ENCODE data around the gene DDN.
A peak's percentile ranks its signal among the peaks of the same experiment; 100 is the strongest.

The DDN gene

DNA sequence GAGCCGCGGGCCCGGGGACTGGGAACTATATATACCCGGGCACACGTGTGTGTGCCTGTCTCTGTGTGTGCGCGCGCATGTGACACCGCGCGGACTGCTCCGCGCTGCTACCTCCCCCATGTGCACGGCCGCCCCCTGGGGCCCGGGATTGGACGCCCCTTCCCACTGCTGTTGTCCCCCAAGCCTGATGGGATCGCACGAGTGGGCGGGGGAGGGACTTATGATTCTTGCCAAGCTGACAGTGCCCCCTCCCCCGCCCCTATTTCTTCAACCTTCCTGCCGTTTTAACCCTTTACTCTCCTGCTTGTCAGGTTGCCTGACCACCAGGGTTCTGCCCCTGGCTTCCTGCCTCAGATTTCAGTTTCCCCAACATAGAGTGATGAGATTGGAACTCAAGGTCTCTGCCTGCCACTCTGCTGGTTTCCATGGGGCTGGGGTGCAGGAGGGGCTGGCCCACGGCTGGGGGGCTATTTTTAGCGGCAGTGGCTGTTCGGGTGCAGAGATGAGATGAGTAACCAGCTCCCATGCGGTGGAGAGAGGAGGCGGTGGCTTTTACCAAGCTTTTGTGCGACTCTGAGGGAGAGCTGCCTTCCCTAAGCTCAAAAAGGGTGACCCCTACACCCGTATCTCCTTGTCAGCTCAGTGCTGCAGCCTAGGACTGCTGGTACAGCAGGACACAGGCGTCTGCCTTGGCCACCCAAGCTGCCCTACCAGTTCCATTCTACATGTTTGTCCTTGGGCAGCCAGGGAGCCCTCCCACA lies at the start of gene DDN:
TSS of gene DDN (minus strand) at position 5 of the 761 bp plus-strand sequence. CDS start 88 bp downstream, outside the sequence.
- DNase-seq (ENCODE audit: low read depth) = no peak

DNA sequence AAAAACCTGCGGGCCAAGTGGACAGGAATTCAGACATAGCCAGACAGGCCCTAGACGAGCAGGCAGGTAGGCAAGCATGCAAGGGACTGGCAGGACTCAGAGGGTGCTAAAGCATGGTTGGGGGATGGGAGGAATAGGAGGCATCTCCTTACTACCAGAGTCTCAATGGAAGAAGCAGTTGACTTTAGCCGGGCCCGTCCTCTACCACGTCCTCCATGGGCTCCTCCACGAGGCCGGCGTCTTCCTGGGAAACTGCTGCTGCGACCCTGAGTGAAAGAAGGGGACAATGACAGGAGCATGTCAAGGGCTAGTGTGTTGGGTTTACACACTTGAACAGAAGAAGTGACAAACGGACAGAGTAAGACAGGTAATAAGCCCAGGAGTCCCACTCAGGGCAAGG lies 49.8 kb upstream of the DDN start:
- DNase-seq (ENCODE audit: low read depth) = no peak

GRCh38 chr12:49046129-49046895 lies 47.1 kb upstream of the DDN start:
- no peak for DNase-seq (ENCODE audit: low read depth)

- no peak for DNase-seq (ENCODE audit: low read depth)
Observed at GRCh38 chr12:49044660-49045059, 45.5 kb upstream of the DDN start.

- DNase-seq (ENCODE audit: low read depth) = peak; percentile 67
Observed at GRCh38 chr12:49043856-49044258, 44.7 kb upstream of the DDN start.

DNA sequence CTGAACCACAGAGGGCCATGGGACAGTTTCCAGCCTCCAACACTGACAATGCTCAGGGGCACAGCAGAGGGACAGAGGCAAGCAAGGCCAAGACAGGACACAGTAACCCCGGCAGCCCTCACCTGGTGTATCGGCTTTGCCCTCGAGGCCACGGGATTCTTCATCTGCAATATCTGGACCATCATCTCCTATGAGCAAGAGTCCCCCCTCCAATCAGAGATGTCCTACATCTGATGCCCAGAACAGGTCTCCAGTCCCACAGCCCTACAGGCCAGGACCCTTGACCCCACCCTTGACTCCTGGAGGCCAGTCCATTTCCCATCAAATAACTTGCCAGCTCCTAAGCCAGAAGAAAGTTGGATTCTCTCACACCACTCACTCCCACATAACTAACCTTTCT lies 44.1 kb upstream of the DDN start:
- no peak for DNase-seq (ENCODE audit: low read depth)

DNA sequence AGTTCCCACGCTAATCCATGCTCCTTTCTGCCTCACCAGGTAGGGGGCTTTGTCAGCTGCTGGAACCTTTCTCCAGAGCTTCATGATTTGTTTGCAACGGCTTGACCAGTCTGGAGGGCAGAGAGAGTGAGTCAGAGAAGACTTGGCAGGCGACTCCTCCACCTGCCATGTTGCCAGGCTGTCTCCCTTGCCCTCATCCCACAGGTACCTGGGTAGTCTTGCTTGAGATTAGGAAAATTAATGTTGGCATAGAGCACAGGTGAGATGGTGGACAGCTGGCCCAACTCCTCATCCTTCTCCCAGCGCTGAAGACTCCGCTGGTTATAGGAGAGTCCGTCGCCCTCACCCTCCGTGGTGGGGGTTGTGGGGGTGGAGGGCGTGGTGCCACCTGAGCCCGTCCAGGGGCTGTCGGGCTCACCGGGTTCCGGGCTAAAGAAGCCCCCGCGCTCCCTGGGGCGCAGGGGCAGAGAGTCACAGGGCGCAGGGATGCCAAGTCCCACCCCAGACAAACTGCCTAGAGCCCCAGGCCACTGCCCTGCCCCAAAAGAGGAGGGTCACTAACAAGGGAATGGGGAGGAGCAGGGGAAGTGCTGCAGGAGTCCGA lies 42.8 kb upstream of the DDN start:
- DNase-seq (ENCODE audit: low read depth) = no peak

- DNase-seq (ENCODE audit: low read depth) = no peak
Observed at GRCh38 chr12:49041036-49041880, 42.1 kb upstream of the DDN start.

- no peak for DNase-seq (ENCODE audit: low read depth)
Observed at GRCh38 chr12:49040364-49040855, 41.2 kb upstream of the DDN start.

DNA sequence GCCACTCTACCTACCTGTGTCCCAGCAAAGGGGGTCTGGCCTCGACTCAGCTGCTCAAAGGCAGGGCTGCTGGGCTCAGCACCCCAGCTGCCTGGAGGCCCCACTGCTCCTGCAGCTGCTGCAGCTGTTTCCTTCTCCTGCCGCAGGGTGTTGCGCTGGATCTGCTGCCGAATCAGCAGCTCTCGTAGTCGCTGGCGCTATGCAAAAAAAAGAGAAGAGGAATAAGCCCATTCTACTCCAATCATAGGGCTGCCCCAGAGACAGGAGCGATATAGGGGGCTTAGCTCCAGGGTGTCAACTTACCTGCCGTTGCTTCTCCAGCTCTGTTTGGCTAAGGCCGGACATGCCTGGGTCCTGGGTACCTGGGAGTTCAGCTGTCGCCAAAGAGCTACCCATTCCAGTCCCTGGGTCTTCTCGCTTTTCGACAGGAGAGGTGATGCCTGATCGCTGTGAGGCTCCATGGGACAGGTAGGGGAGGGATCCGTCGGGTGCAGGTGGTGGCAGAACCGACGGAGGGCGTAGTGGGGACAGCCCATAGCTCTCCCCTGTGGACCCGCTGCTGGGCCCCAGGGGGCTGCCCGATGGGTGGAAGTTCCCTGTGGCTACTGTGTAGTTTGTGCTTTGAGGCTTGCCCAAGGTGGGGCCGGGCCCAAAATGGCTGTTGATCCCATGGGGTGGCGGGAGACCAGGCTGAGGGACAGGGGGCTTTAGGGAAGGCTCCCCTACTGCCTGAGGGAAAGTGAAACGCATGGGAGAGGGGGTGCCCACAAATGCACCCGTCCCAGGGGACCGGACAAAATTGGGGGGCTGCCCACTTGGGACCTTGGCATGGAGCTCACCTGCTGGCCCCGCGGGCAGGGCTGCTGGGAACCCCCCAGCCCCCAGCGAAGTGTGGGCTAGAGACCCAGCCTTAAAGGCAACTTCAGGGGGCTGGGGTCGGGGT lies 40.5 kb upstream of the DDN start:
- no peak for DNase-seq (ENCODE audit: low read depth)

GRCh38 chr12:49038291-49038955 lies 39.2 kb upstream of the DDN start:
- DNase-seq (ENCODE audit: low read depth) = no peak

- no peak for DNase-seq (ENCODE audit: low read depth)
Observed at GRCh38 chr12:49037947-49038237, 38.7 kb upstream of the DDN start.

- DNase-seq (ENCODE audit: low read depth) = no peak
Observed at GRCh38 chr12:49037111-49037946, 38.2 kb upstream of the DDN start.

GRCh38 chr12:49036029-49036428 lies 36.9 kb upstream of the DDN start:
- no peak for DNase-seq (ENCODE audit: low read depth)

DNA sequence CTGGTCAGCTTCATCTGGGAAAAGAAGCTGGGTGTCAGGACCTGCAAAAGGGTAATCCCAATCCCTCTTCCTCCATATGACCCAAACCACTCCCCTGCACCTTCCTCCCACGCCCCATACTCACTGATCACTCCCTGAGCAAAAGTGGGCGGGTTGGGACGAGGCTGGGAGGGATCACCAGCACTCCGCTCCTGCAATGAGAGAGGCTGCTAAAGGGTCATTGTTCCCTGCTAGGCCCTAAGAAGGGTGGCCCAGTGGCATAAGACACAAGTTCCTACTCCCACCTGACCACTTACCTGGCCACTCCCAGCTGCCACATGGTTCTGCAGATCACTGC lies 35.1 kb upstream of the DDN start:
- DNase-seq (ENCODE audit: low read depth) = no peak

DNA sequence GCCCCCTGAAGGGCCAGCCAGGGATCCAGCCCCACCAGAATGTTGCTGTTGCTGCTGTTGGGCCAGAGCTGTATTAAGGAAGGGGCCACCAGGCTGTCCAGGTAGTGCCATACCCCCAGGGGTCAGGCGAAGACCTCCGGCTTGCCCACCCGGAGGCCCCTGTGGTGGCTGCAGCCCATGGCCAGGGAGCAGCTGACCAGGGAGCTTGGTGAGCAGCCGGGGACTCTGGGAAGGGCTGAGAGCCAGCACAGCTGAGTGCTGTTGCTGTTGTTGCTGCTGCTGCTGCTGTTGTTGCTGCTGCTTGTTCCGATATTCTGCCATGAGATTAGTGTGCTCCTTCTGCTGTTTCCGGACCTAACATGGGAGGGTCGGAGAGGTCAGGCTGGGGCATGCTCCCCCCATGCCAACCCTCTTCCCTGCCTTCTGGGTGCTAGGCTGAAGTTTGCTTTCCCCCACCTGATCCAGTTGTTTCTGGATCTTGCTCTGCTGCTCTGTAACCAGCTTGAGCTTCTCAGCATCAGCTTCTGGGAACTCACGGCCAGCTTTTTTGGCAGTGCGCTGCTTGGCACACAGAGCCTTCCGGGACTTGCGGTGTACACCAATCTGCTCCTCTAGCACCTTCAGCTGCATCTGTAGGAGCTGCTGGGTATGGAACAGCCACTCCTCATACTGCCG lies 34.6 kb upstream of the DDN start:
- DNase-seq (ENCODE audit: low read depth) = no peak

DNA sequence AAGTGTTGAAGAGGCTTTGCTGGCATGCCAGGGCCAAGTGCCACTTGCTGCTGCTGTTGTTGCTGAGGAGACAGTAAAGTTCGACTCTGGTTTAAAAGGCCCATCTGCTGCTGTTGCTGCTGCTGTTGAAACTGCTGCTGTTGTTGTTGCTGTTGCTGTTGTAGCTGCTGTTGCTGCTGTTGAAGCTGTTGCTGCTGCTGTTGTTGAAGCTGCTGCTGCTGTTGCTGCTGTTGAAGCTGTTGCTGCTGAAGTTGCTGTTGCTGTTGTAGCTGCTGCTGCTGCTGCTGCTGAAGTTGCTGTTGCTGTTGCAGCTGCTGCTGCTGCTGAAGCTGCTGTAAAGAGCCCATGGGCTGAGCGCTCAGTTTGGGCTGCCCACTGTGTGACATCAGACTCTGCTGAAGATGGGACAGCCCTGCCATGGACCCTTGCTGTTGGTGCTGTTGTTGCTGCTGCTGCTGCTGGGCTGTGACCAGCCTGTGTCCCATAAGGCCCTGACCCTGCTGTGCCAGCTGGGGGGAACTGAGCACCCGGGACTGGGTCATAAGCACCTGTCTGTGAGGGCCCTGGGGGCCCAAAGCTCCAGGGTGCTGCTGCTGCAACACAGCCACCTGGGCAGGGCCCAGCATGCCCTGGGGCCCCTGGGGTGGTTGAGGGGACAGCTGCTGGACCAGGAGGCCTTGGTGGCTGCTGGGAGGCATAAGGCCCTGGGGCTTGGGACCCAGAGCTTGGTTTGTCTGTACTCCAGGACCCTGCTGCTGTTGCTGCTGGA lies 33.7 kb upstream of the DDN start:
- DNase-seq (ENCODE audit: low read depth) = no peak

DNA sequence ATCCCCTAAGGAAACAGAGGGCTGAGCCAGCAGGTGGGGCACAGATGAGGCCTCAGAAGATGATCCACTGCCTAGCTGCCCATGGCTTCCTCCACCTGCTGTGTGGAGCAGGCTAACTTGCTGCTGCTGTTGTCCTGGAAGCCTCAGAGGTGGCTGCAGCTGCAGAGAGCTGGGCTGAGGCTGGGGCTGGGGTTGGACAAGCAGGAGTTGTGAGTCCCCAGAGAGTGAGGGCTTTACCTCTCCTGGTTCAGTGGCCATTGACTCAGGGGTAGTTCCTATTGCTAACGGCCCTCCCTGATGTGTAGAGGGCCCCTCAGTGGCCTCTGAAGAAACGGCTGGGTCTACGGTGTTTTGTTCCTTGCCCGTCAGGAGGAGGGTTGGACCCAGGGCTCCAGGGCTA lies 33.1 kb upstream of the DDN start:
- no peak for DNase-seq (ENCODE audit: low read depth)
